HCT116 (cell line): ENCODE measurements around the gene FAM229A. TPM values are rescaled to one million over a fixed set of nuclear protein-coding genes. Genes with fewer than 3 reads are reported as not detected.

Experiments used
- ATAC-seq: fragments of 200-7000 bp; cut with Tn5 transposase; 2 replicates; pipeline ENCODE4 v1.9.1; 2020; ENCODE audit warnings: mild to moderate bottlenecking, moderate library complexity
- BruUV-seq: library from RNA; stranded (reverse); fragments of 400-500 nt; replicated peaks from 2 replicates; lab custom pipeline; 2021; lab: Mats Ljungman, UMichigan
- CTCF ChIA-PET: fragments of 300-600 bp; sonication (Branson Sonifier 250); formaldehyde crosslinking; loops from one replicate; lab custom pipeline; 2021; ENCODE audit warnings: antibody characterized with exemption; lab: Charles Lee
- POLR2A ChIA-PET: fragments of 300-600, 350-600 bp; sonication (Branson Sonifier 250); formaldehyde crosslinking; loops from one replicate; lab custom pipeline; 2021; ENCODE audit warnings: antibody characterized with exemption; lab: Charles Lee
- RAD21 ChIA-PET, 2 experiments: fragments of 300-600 bp; sonication (Branson Sonifier 250); formaldehyde crosslinking; loops; one replicate each; lab custom pipeline; 2023; ENCODE audit warnings: low total read pairs in 2 of 2; ENCODE audit not compliant: uncharacterized antibody in 2 of 2, unreplicated experiment in 2 of 2, low non-redundant PET in 1 of 2; lab: Charles Lee
- DNase-seq: peaks from one replicate; pipeline ENCODE4 v3.0.0-alpha.2; 2010; ENCODE audit warnings: low read depth, low spot score
- H2AFZ ChIP-seq: fragments of 200-600 bp; shearing (Covaris generic), sonication (generic); 2 replicates; pipeline ENCODE4 v1.6.1; 2017; ENCODE audit warnings: low read depth, mixed run types, mixed read lengths, antibody characterized with exemption, low read length; ENCODE audit not compliant: poor library complexity, severe bottlenecking
- H3K27ac ChIP-seq: 2 replicates; pipeline ENCODE4 v1.5.1; 2012; ENCODE audit warnings: low read depth, low read length
- H3K27me3 ChIP-seq: fragments of 200-600 bp; sonication (generic); 2 replicates; pipeline ENCODE4 v1.6.1; 2016; ENCODE audit warnings: mixed run types, low read length, mixed read lengths; ENCODE audit not compliant: insufficient read depth
- H3K36me3 ChIP-seq, 2 experiments: fragments of 200-500 bp in 1 of 2; fragments of 200-600 bp in 1 of 2; sonication (Bioruptor generic) in 1 of 2; sonication (generic) in 1 of 2; 2 replicates each; pipeline versions ENCODE4 v1.5.1 to v1.6.1; 2014 to 2016; ENCODE audit warnings: low read length in 2 of 2, inconsistent platforms in 1 of 2, mixed read lengths in 1 of 2, mixed run types in 1 of 2; ENCODE audit not compliant: insufficient read depth in 2 of 2, control insufficient read depth in 1 of 2
- H3K4me1 ChIP-seq, 2 experiments: fragments of 200-600 bp in 1 of 2; sonication (generic) in 1 of 2; 2 replicates each; pipeline versions ENCODE4 v1.5.1 to v1.6.1; 2012 to 2017; ENCODE audit warnings: low read length in 2 of 2, inconsistent platforms in 1 of 2, mild to moderate bottlenecking in 1 of 2, mixed read lengths in 1 of 2, mixed run types in 1 of 2, moderate library complexity in 1 of 2; ENCODE audit not compliant: insufficient read depth in 2 of 2, control insufficient read depth in 1 of 2
- H3K4me2 ChIP-seq: fragments of 200-600 bp; sonication (generic); 2 replicates; pipeline ENCODE4 v1.6.1; 2017; ENCODE audit warnings: mixed run types, low read length, mixed read lengths
- H3K4me3 ChIP-seq, 2 experiments: fragments of 200-600 bp in 1 of 2; sonication (generic) in 1 of 2; replicated peaks in 1 of 2; 2 replicates each; pipeline ENCODE4 v1.5.1; 2011 to 2016; ENCODE audit warnings: low read length in 2 of 2, control low read depth in 1 of 2, low read depth in 1 of 2, mild to moderate bottlenecking in 1 of 2, mixed read lengths in 1 of 2, mixed run types in 1 of 2
- H3K79me2 ChIP-seq: fragments of 200-600 bp; sonication (generic); 2 replicates; pipeline ENCODE4 v1.6.1; 2017; ENCODE audit warnings: mild to moderate bottlenecking, mixed run types, low read length, moderate library complexity, mixed read lengths; ENCODE audit not compliant: insufficient read depth
- H3K9ac ChIP-seq: fragments of 200-600 bp; sonication (generic); 2 replicates; pipeline ENCODE4 v1.6.1; 2016; ENCODE audit warnings: low read length, mixed read lengths
- H3K9me2 ChIP-seq: fragments of 200-600 bp; sonication (generic), shearing (Covaris generic); 2 replicates; pipeline ENCODE4 v1.6.1; 2017; ENCODE audit warnings: mixed run types, mild to moderate bottlenecking, moderate library complexity; ENCODE audit not compliant: insufficient read depth
- H3K9me3 ChIP-seq, 2 experiments: fragments of 200-500 bp in 1 of 2; fragments of 200-600 bp in 1 of 2; sonication (Bioruptor generic) in 1 of 2; sonication (generic) in 1 of 2; 2 replicates each; pipeline ENCODE4 v1.6.1; 2014 to 2017; ENCODE audit warnings: low read length in 2 of 2, mixed read lengths in 2 of 2, inconsistent platforms in 1 of 2, low read depth in 1 of 2, mild to moderate bottlenecking in 1 of 2, mixed run types in 1 of 2, moderate library complexity in 1 of 2; ENCODE audit not compliant: control insufficient read depth in 1 of 2, insufficient read depth in 1 of 2
- H4K20me1 ChIP-seq: fragments of 200-600 bp; sonication (generic), shearing (Covaris generic); 2 replicates; pipeline ENCODE4 v1.6.1; 2017; ENCODE audit warnings: mixed run types, mild to moderate bottlenecking, moderate library complexity; ENCODE audit not compliant: insufficient read depth
- CBX3 ChIP-seq: IDR thresholded peaks from 2 replicates; pipeline ENCODE4 v1.6.1; 2012; ENCODE audit warnings: low read depth
- CEBPB ChIP-seq: IDR thresholded peaks from 2 replicates; pipeline ENCODE4 v1.6.1; 2012; ENCODE audit warnings: low read depth
- CTCF ChIP-seq, 3 experiments: fragments of 200-600 bp in 1 of 3; sonication (generic) in 1 of 3; IDR thresholded peaks in 2 of 3; conservative IDR thresholded peaks in 1 of 3; 2 replicates each; pipeline ENCODE4 v1.5.1; 2012 to 2017; ENCODE audit warnings: low read depth in 2 of 3, low read length in 2 of 3, antibody characterized with exemption in 1 of 3, borderline replicate concordance in 1 of 3, control low read depth in 1 of 3, mild to moderate bottlenecking in 1 of 3, mixed read lengths in 1 of 3, mixed run types in 1 of 3, moderate library complexity in 1 of 3; ENCODE audit not compliant: insufficient read depth in 1 of 3
- ELF1 ChIP-seq: IDR thresholded peaks from 2 replicates; pipeline ENCODE4 v1.6.1; 2012; ENCODE audit warnings: low read depth, borderline replicate concordance
- EZH2 ChIP-seq: fragments of 200-600 bp; sonication (generic); IDR thresholded peaks from 2 replicates; pipeline ENCODE4 v1.6.1; 2017; ENCODE audit warnings: antibody characterized with exemption, mixed run types
- EZH2phosphoT487 ChIP-seq: fragments of 200-600 bp; IDR thresholded peaks from 2 replicates; pipeline ENCODE4 v1.6.1; 2018; ENCODE audit warnings: antibody characterized with exemption, borderline replicate concordance
- FOSL1 ChIP-seq: IDR thresholded peaks from 2 replicates; pipeline ENCODE4 v1.6.1; 2012; ENCODE audit warnings: low read depth
- JUND ChIP-seq: IDR thresholded peaks from 2 replicates; pipeline ENCODE4 v1.6.1; 2012
- MAX ChIP-seq: IDR thresholded peaks from 2 replicates; pipeline ENCODE4 v1.6.1; 2012
- POLR2A ChIP-seq: IDR thresholded peaks from 2 replicates; pipeline ENCODE4 v1.7.0; 2011; ENCODE audit warnings: borderline replicate concordance; ENCODE audit not compliant: insufficient read depth, insufficient read length; ENCODE audit errors: extremely low read depth
- POLR2AphosphoS5 ChIP-seq: IDR thresholded peaks from 2 replicates; pipeline ENCODE4 v1.6.1; 2011; ENCODE audit warnings: mild to moderate bottlenecking, low read depth, low read length, moderate library complexity
- RAD21 ChIP-seq: IDR thresholded peaks from 2 replicates; pipeline ENCODE4 v1.6.1; 2012; ENCODE audit warnings: low read depth, mild to moderate bottlenecking
- TCF7L2 ChIP-seq: IDR thresholded peaks from 2 replicates; pipeline ENCODE4 v1.7.0; 2011; ENCODE audit warnings: borderline replicate concordance, inconsistent platforms; ENCODE audit not compliant: insufficient read depth, insufficient read length; ENCODE audit errors: extremely low read depth
- YY1 ChIP-seq: IDR thresholded peaks from 2 replicates; pipeline ENCODE4 v1.6.1; 2011; ENCODE audit warnings: low read length, low read depth, moderate library complexity, mild to moderate bottlenecking; ENCODE audit not compliant: insufficient replicate concordance; ENCODE audit errors: extremely low read depth
- ZFX ChIP-seq: fragments of 450-650 bp; IDR thresholded peaks from 2 replicates; pipeline ENCODE4 v1.6.1; 2017
- intact Hi-C: fragments of 100-400 bp; cut with micrococcal nuclease; formaldehyde crosslinking; loops from 2 replicates; pipeline ENCODE4 v1.10.0; 2022
- total RNA-seq: library from RNA; stranded (reverse); gene quantifications from one replicate; pipeline ENCODE4 v1.2.1, GENCODE V29; 2021; ENCODE audit not compliant: unreplicated experiment
- TF ChIP-seq, protein P1 (sequence below): IDR thresholded peaks from 2 replicates; pipeline ENCODE4 v1.6.1; 2012; ENCODE audit warnings: low read depth

The FAM229A gene
- total RNA-seq, 1 experiment from 2014 or later = 16.1 TPM

GRCh38 chr1:32363713-32364112 is 1.4 kb upstream of the FAM229A start:
- no peaks in the 10 kb centered on the region for H3K4me1 ChIP-seq
- no peak overlapping the region for H3K4me3 ChIP-seq
- no peaks in the 10 kb centered on the region for H3K79me2 ChIP-seq
- no peak overlapping the region for H3K27ac ChIP-seq
- no peaks in the 10 kb centered on the region for H3K27me3 ChIP-seq
- ATAC-seq (no peak), DNase-seq (no peak)
- H3K36me3 ChIP-seq = peaks cover 0 to 11% of the 10 kb centered on the region in 2 experiments; a peak in 2 of 4 replicates
- H3K9me2 ChIP-seq = no peaks in the 10 kb centered on the region
- no peaks in the 10 kb centered on the region for H4K20me1 ChIP-seq
- TF ChIP-seq MAX (no peak), POLR2A (no peak), ZFX (no peak), YY1 (no peak), JUND (no peak), FOSL1 (no peak), TCF7L2 (no peak), EZH2phosphoT487 (no peak), ELF1 (no peak), CBX3 (no peak), CEBPB (no peak), EZH2 (no peak), CTCF (IDR thresholded peaks at IDR 0.05 in 2 of 3, conservative IDR thresholded peaks at IDR 0.05 in 1 of 3; ENCODE audit: borderline replicate concordance in 1 of 3, insufficient read depth in 1 of 3, low read depth in 2 of 3, low read length in 2 of 3) (no peak), POLR2AphosphoS5 (no peak), RAD21 (no peak)
- TF ChIP-seq, protein P1, sequence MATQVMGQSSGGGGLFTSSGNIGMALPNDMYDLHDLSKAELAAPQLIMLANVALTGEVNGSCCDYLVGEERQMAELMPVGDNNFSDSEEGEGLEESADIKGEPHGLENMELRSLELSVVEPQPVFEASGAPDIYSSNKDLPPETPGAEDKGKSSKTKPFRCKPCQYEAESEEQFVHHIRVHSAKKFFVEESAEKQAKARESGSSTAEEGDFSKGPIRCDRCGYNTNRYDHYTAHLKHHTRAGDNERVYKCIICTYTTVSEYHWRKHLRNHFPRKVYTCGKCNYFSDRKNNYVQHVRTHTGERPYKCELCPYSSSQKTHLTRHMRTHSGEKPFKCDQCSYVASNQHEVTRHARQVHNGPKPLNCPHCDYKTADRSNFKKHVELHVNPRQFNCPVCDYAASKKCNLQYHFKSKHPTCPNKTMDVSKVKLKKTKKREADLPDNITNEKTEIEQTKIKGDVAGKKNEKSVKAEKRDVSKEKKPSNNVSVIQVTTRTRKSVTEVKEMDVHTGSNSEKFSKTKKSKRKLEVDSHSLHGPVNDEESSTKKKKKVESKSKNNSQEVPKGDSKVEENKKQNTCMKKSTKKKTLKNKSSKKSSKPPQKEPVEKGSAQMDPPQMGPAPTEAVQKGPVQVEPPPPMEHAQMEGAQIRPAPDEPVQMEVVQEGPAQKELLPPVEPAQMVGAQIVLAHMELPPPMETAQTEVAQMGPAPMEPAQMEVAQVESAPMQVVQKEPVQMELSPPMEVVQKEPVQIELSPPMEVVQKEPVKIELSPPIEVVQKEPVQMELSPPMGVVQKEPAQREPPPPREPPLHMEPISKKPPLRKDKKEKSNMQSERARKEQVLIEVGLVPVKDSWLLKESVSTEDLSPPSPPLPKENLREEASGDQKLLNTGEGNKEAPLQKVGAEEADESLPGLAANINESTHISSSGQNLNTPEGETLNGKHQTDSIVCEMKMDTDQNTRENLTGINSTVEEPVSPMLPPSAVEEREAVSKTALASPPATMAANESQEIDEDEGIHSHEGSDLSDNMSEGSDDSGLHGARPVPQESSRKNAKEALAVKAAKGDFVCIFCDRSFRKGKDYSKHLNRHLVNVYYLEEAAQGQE = no peak
- H3K9ac ChIP-seq = no peak overlapping the region
- ChIA-PET RAD21 (no interaction called here), POLR2A (no interaction called here), CTCF (no interaction called here)
- H3K9me3 ChIP-seq = no peaks in the 10 kb centered on the region
- BruUV-seq = no TSS peak
- H3K4me2 ChIP-seq = no peak overlapping the region
- intact Hi-C loops = no loop called here
- H2AFZ ChIP-seq = no peak overlapping the region
